Spleen (tissue), 7 donors: ENCODE data around the gene PSME3IP1.
"Not testable (repeated sequence)": the region's sequence is repeated elsewhere in the genome, so short reads cannot be mapped to it uniquely, and the experiment has no call there.

Experiments
- POLR2A ChIP-seq, 3 donors: fragments of 450-650 bp; IDR thresholded peaks; one replicate each; pipeline ENCODE4 v1.5.1; 2017; ENCODE audit warnings: antibody characterized with exemption in 3 of 3, mild to moderate bottlenecking in 1 of 3
- TF ChIP-seq, protein P1 (sequence below), 11 experiments: fragments of 200-600 bp in 7 of 11; fragments of 450-650 bp in 4 of 11; sonication (generic) in 4 of 11; IDR thresholded peaks in 8 of 11; conservative IDR thresholded peaks in 3 of 11; 1 replicate in 7 of 11; 2 replicates in 4 of 11; pipeline versions ENCODE4 v1.4.0 to v1.8.0; 2016 to 2021; ENCODE audit warnings: antibody characterized with exemption in 11 of 11, inconsistent platforms in 4 of 11, mild to moderate bottlenecking in 1 of 11
- donor health status: DM: no; HTN: no; CAD: no; lungs with moderate emphysema.
- donor health status: DM: no; HTN: no; CAD: no.
- donor health status: DM: no; HTN: no; CAD: no.

DNA sequence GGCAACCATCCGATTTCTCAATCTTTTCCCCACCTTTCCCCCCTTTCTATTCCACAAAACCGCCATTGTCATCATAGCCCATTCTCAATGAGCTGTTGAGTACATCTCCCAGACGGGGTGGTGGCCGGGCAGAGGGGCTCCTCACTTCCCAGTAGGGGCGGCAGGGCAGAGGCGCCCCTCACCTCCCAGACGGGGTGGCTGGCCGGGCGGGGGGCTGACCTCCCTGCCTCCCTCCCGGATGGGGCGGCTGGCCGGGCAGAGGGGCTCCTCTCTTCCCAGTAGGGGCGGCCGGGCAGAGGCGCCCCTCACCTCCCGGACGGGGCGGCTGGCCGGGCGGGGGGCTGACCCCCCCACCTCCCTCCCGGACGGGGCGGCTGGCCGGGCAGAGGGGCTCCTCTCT, 14.5 kb upstream of the PSME3IP1 start:
- not testable (repeated sequence) for TF ChIP-seq POLR2A (IDR thresholded peaks at IDR 0.05)
- TF ChIP-seq, protein P1, sequence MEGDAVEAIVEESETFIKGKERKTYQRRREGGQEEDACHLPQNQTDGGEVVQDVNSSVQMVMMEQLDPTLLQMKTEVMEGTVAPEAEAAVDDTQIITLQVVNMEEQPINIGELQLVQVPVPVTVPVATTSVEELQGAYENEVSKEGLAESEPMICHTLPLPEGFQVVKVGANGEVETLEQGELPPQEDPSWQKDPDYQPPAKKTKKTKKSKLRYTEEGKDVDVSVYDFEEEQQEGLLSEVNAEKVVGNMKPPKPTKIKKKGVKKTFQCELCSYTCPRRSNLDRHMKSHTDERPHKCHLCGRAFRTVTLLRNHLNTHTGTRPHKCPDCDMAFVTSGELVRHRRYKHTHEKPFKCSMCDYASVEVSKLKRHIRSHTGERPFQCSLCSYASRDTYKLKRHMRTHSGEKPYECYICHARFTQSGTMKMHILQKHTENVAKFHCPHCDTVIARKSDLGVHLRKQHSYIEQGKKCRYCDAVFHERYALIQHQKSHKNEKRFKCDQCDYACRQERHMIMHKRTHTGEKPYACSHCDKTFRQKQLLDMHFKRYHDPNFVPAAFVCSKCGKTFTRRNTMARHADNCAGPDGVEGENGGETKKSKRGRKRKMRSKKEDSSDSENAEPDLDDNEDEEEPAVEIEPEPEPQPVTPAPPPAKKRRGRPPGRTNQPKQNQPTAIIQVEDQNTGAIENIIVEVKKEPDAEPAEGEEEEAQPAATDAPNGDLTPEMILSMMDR (IDR thresholded peaks at IDR 0.05 in 8 of 11, conservative IDR thresholded peaks at IDR 0.05 in 3 of 11) = not testable (repeated sequence)
